Breast epithelium (tissue), 4 donors: ENCODE measurements around the gene FJX1. TPM values are rescaled to one million over a fixed set of nuclear protein-coding genes. Genes with fewer than 3 reads are reported as not detected.

Source experiments
- DNase-seq, 2 donors: peaks; one replicate each; pipeline ENCODE4 v3.0.0-alpha.2; 2019; ENCODE audit warnings: low spot score in 2 of 2
- H3K27ac ChIP-seq, 2 donors: fragments of 200-600 bp; sonication (generic) in 1 of 2; one replicate each; pipeline ENCODE4 v1.5.1; 2016 to 2019; ENCODE audit warnings: mild to moderate bottlenecking in 1 of 2
- H3K27me3 ChIP-seq, 2 donors: fragments of 200-600 bp; sonication (generic) in 1 of 2; one replicate each; pipeline versions ENCODE4 v1.5.1 to v1.6.0; 2017 to 2019; ENCODE audit warnings: control low read depth in 1 of 2, mild to moderate bottlenecking in 1 of 2
- H3K36me3 ChIP-seq: fragments of 200-600 bp; one replicate; pipeline ENCODE4 v1.5.1; 2019
- H3K4me1 ChIP-seq, 2 donors: fragments of 200-600 bp; sonication (generic); one replicate each; pipeline ENCODE4 v1.5.1; 2016 to 2019; ENCODE audit warnings: control low read depth in 1 of 2
- H3K4me3 ChIP-seq, 3 donors: fragments of 200-600 bp; sonication (generic); 1 replicate in 2 of 3; 2 replicates in 1 of 3; pipeline ENCODE4 v1.5.1; 2016 to 2019; ENCODE audit warnings: mild to moderate bottlenecking in 3 of 3, moderate library complexity in 2 of 3
- H3K9me3 ChIP-seq, 2 donors: fragments of 200-600 bp; sonication (generic) in 1 of 2; one replicate each; pipeline ENCODE4 v1.5.1; 2016 to 2019; ENCODE audit warnings: control low read depth in 1 of 2
- CTCF ChIP-seq, 3 donors: fragments of 450-650 bp; IDR thresholded peaks; one replicate each; pipeline ENCODE4 v1.5.1; 2016 to 2017; ENCODE audit warnings: antibody characterized with exemption in 3 of 3, mild to moderate bottlenecking in 3 of 3, moderate library complexity in 3 of 3
- POLR2A ChIP-seq: fragments of 450-650 bp; IDR thresholded peaks from one replicate; pipeline ENCODE4 v1.6.1; 2016; ENCODE audit warnings: antibody characterized with exemption, mild to moderate bottlenecking, moderate library complexity
- POLR2AphosphoS5 ChIP-seq, 3 donors: sonication (generic); formaldehyde crosslinking; IDR thresholded peaks; one replicate each; pipeline ENCODE4 v1.6.1; 2017; ENCODE audit warnings: antibody characterized with exemption in 3 of 3
- intact Hi-C: fragments of 100-400 bp; cut with DNase I; formaldehyde crosslinking; loops from one replicate; pipeline ENCODE4 v1.15.1; 2023; ENCODE audit warnings: low total_unique reads
- total RNA-seq, 3 donors: library from RNA; depleted of rRNA; stranded (reverse); fragments of >200 nt; gene quantifications; one replicate each; pipeline ENCODE4 v1.1.0, GENCODE V29; 2016

The FJX1 gene
- total RNA-seq, 3 donors from 2014 or later: 1.1 to 12.1 (median 8.3) TPM

- no peak for DNase-seq
- Histone ChIP-seq H3K9me3 (no peaks in the 10 kb centered on the region), H3K4me3 (no peak overlapping the region), H3K4me1 (peaks cover 0 to 13% of the 10 kb centered on the region in 2 donors), H3K36me3 (no peaks in the 10 kb centered on the region), H3K27ac (no peak overlapping the region), H3K27me3 (no peaks in the 10 kb centered on the region)
- TF ChIP-seq POLR2AphosphoS5 (IDR thresholded peaks at IDR 0.05) (no peak), CTCF (IDR thresholded peaks at IDR 0.05) (no peak), POLR2A (no peak)
- intact Hi-C loops: no loop called here
Observed at GRCh38 chr11:35611741-35612140, 6.5 kb upstream of the FJX1 start.

GRCh38 chr11:35614939-35615569 is 3.2 kb upstream of the FJX1 start:
- peak overlapping the region; percentile 26 to 53 for H3K27ac ChIP-seq
- H3K4me3 ChIP-seq: no peak overlapping the region
- H3K4me1 ChIP-seq: peaks cover 4 to 13% of the 10 kb centered on the region in 2 donors
- H3K27me3 ChIP-seq: no peaks in the 10 kb centered on the region
- no peaks in the 10 kb centered on the region for H3K36me3 ChIP-seq
- intact Hi-C loops: loop anchor here (5.0 kb wide), 1 partner anchor 652 kb away; no protein-coding TSS in a partner anchor
- DNase-seq: no peak
- TF ChIP-seq POLR2AphosphoS5 (IDR thresholded peaks at IDR 0.05): no peak
- TF ChIP-seq CTCF (IDR thresholded peaks at IDR 0.05): no peak
- no peak for TF ChIP-seq POLR2A
- no peaks in the 10 kb centered on the region for H3K9me3 ChIP-seq

GRCh38 chr11:35615921-35616900 is 2.0 kb upstream of the FJX1 start:
- Histone ChIP-seq H3K4me3 (no peak overlapping the region), H3K36me3 (no peaks in the 10 kb centered on the region), H3K4me1 (peaks cover 8 to 13% of the 10 kb centered on the region in 2 donors), H3K27ac (no peak overlapping the region), H3K9me3 (no peaks in the 10 kb centered on the region), H3K27me3 (no peaks in the 10 kb centered on the region)
- TF ChIP-seq POLR2A: no peak
- peak; percentile 72 to 92 (median 79) for TF ChIP-seq CTCF (IDR thresholded peaks at IDR 0.05)
- TF ChIP-seq POLR2AphosphoS5 (IDR thresholded peaks at IDR 0.05): no peak
- intact Hi-C loops: loop anchor here (5.0 kb wide), 1 partner anchor 651 kb away; no protein-coding TSS in a partner anchor
- no peak for DNase-seq

GRCh38 chr11:35617316-35617686 is 959 bp upstream of the FJX1 start:
- no peak for TF ChIP-seq POLR2A
- TF ChIP-seq CTCF (IDR thresholded peaks at IDR 0.05): no peak
- TF ChIP-seq POLR2AphosphoS5 (IDR thresholded peaks at IDR 0.05): no peak
- Histone ChIP-seq H3K4me3 (peak overlapping the region in 2 of 3 donors; percentile 73 to 90), H3K27ac (peak overlapping the region; percentile 83 to 93), H3K9me3 (no peaks in the 10 kb centered on the region), H3K27me3 (no peaks in the 10 kb centered on the region), H3K36me3 (no peaks in the 10 kb centered on the region), H3K4me1 (peaks cover 8 to 20% of the 10 kb centered on the region in 2 donors)
- DNase-seq: no peak
- intact Hi-C loops: loop anchor here (5.0 kb wide), 1 partner anchor 650 kb away; no protein-coding TSS in a partner anchor
